Endodermal cell (in vitro differentiated cells): ENCODE data around the gene SMG6. TPM values are rescaled to one million over a fixed set of nuclear protein-coding genes. Genes with fewer than 3 reads are reported as not detected.

Source experiments
- DNase-seq: peaks from one replicate; pipeline ENCODE4 v3.0.0-alpha.2; 2017
- H3K27ac ChIP-seq: 2 replicates; pipeline ENCODE4 v1.5.1; 2013; ENCODE audit warnings: mild to moderate bottlenecking, low read depth, low read length, moderate library complexity
- H3K27me3 ChIP-seq: 2 replicates; pipeline ENCODE4 v1.6.1; 2013; ENCODE audit warnings: mild to moderate bottlenecking, low read length, moderate library complexity; ENCODE audit not compliant: insufficient read depth, control insufficient read depth, poor library complexity, severe bottlenecking
- H3K36me3 ChIP-seq: 2 replicates; pipeline ENCODE4 v1.7.0; 2013; ENCODE audit warnings: mild to moderate bottlenecking, low read length, moderate library complexity; ENCODE audit not compliant: control insufficient read depth, insufficient read depth
- H3K4me1 ChIP-seq: one replicate; pipeline ENCODE4 v1.7.0; 2013; ENCODE audit warnings: low read length; ENCODE audit not compliant: control insufficient read depth, insufficient read depth
- H3K4me3 ChIP-seq: 2 replicates; pipeline ENCODE4 v1.5.1; 2013; ENCODE audit warnings: mild to moderate bottlenecking, low read length, moderate library complexity
- H3K9ac ChIP-seq: 2 replicates; pipeline ENCODE4 v1.6.1; 2013; ENCODE audit warnings: mild to moderate bottlenecking, low read length, moderate library complexity; ENCODE audit not compliant: poor library complexity, severe bottlenecking; ENCODE audit errors: extremely low read depth
- H3K9me3 ChIP-seq: 2 replicates; pipeline ENCODE4 v1.6.1; 2013; ENCODE audit warnings: mild to moderate bottlenecking, low read length, moderate library complexity; ENCODE audit not compliant: control insufficient read depth
- H3K27ac Mint-ChIP-seq: 2 replicates; pipeline ENCODE4 v1.8.0; 2020; ENCODE audit warnings: mixed read lengths
- H3K27me3 Mint-ChIP-seq: 2 replicates; pipeline ENCODE4 v1.8.0; 2021; ENCODE audit warnings: mild to moderate bottlenecking, mixed read lengths; ENCODE audit not compliant: insufficient read depth
- H3K36me3 Mint-ChIP-seq: 2 replicates; pipeline ENCODE4 v1.8.0; 2020; ENCODE audit warnings: low read depth, mixed read lengths
- H3K4me1 Mint-ChIP-seq: 2 replicates; pipeline ENCODE4 v1.8.0; 2020; ENCODE audit warnings: mixed read lengths
- H3K4me3 Mint-ChIP-seq: 2 replicates; pipeline ENCODE4 v1.8.0; 2020; ENCODE audit warnings: mild to moderate bottlenecking, moderate library complexity, mixed read lengths
- H3K9me3 Mint-ChIP-seq: 2 replicates; pipeline ENCODE4 v1.8.0; 2020; ENCODE audit warnings: mild to moderate bottlenecking, mixed read lengths
- CTCF ChIP-seq: fragments of 200-600 bp; sonication (generic); conservative IDR thresholded peaks from 2 replicates; pipeline ENCODE4 v1.5.0; 2021; ENCODE audit warnings: antibody characterized with exemption, mild to moderate bottlenecking
- WGBS, 2 experiments: methylation state at CpG; one replicate each; pipeline versions ENCODE4 v1.1.5 to v1.1.7; 2013; ENCODE audit warnings: missing lambda C conversion rate in 2 of 2, mixed read lengths in 1 of 2; ENCODE audit not compliant: insufficient coverage in 1 of 2, insufficient read length in 1 of 2; 5-methylcytosine and 5-hydroxymethylcytosine counted together
- total RNA-seq, 2 donors: library from RNA; stranded (reverse); fragmentation: NEBNext Ultra II Directional in 1 of 2; extraction: Animal tissue kit (Norgen Biotek cat#: 25700) in 1 of 2; gene quantifications; 2 replicates in 1 of 2; 3 replicates in 1 of 2; pipeline ENCODE4 v1.2.1, GENCODE V29; 2021

SMG6 gene
- total RNA-seq, 2 donors from 2014 or later, result 44.3 to 56.7 TPM

GRCh38 chr17:2235265-2235664 is 68.3 kb downstream of the SMG6 start:
- Histone ChIP-seq H3K4me3 (no peak overlapping the region), H3K27me3 (no peaks in the 10 kb centered on the region), H3K9me3 (no peaks in the 10 kb centered on the region), H3K27ac (no peak overlapping the region), H3K4me1 (peaks cover 18% of the 10 kb centered on the region), H3K9ac (no peak overlapping the region), H3K36me3 (peaks cover 57% of the 10 kb centered on the region)
- H3K36me3 Mint-ChIP-seq, result peaks cover 30% of the 10 kb centered on the region
- 93 to 95% methylated on average over 3 to 4 of the region's 4 CpGs for WGBS, 2 experiments
- no peak for TF ChIP-seq CTCF
- peaks cover 26% of the 10 kb centered on the region for H3K4me1 Mint-ChIP-seq
- H3K27me3 Mint-ChIP-seq, result no peaks in the 10 kb centered on the region
- no peaks in the 10 kb centered on the region for H3K9me3 Mint-ChIP-seq
- DNase-seq, result no peak
- H3K4me3 Mint-ChIP-seq, result no peak overlapping the region
- H3K27ac Mint-ChIP-seq, result no peak overlapping the region

GRCh38 chr17:2233441-2233947 is 70.1 kb downstream of the SMG6 start:
- peaks cover 16% of the 10 kb centered on the region for H3K4me1 Mint-ChIP-seq
- no peak for TF ChIP-seq CTCF
- no peak overlapping the region for H3K4me3 Mint-ChIP-seq
- 86 to 95% methylated on average over 7 to 8 of the region's 8 CpGs for WGBS, 2 experiments
- H3K27ac Mint-ChIP-seq, result peak overlapping the region; percentile 31
- H3K36me3 Mint-ChIP-seq, result peaks cover 40% of the 10 kb centered on the region
- H3K27me3 ChIP-seq, result no peaks in the 10 kb centered on the region
- H3K9me3 ChIP-seq, result no peaks in the 10 kb centered on the region
- no peak overlapping the region for H3K27ac ChIP-seq
- DNase-seq, result peak; percentile 55
- H3K9me3 Mint-ChIP-seq, result no peaks in the 10 kb centered on the region
- no peaks in the 10 kb centered on the region for H3K27me3 Mint-ChIP-seq
- H3K36me3 ChIP-seq, result peaks cover 60% of the 10 kb centered on the region
- no peak overlapping the region for H3K4me3 ChIP-seq
- H3K9ac ChIP-seq, result no peak overlapping the region
- peaks cover 11% of the 10 kb centered on the region for H3K4me1 ChIP-seq

GRCh38 chr17:2232244-2232638 is 71.3 kb downstream of the SMG6 start:
- H3K36me3 ChIP-seq, result peaks cover 59% of the 10 kb centered on the region
- no peaks in the 10 kb centered on the region for H3K9me3 ChIP-seq
- Mint-ChIP-seq H3K9me3 (no peaks in the 10 kb centered on the region), H3K27me3 (no peaks in the 10 kb centered on the region), H3K27ac (peak overlapping the region; percentile 31), H3K4me1 (peaks cover 4% of the 10 kb centered on the region), H3K36me3 (peaks cover 43% of the 10 kb centered on the region), H3K4me3 (no peak overlapping the region)
- no peaks in the 10 kb centered on the region for H3K27me3 ChIP-seq
- 88 to 100% methylated on average over 6 to 9 of the region's 9 CpGs for WGBS, 2 experiments
- no peak overlapping the region for H3K4me3 ChIP-seq
- H3K27ac ChIP-seq, result no peak overlapping the region
- DNase-seq, result no peak
- H3K4me1 ChIP-seq, result no peaks in the 10 kb centered on the region
- H3K9ac ChIP-seq, result no peak overlapping the region
- no peak for TF ChIP-seq CTCF
